Suprapubic skin (tissue), 4 donors: ENCODE results near the gene FRYL. TPM values are rescaled to one million over a fixed set of nuclear protein-coding genes. Genes with fewer than 3 reads are reported as not detected.

Experiments used
- DNase-seq, 2 donors: peaks; one replicate each; pipeline ENCODE4 v3.0.0-alpha.2; 2019; ENCODE audit warnings: low spot score in 2 of 2
- H3K27ac ChIP-seq: fragments of 200-600 bp; sonication (generic); one replicate; pipeline ENCODE4 v1.5.1; 2019
- H3K27me3 ChIP-seq: fragments of 200-600 bp; sonication (generic); one replicate; pipeline ENCODE4 v1.5.1; 2019
- H3K36me3 ChIP-seq: fragments of 200-600 bp; sonication (generic); one replicate; pipeline ENCODE4 v1.5.1; 2019
- H3K4me1 ChIP-seq: fragments of 200-600 bp; sonication (generic); one replicate; pipeline ENCODE4 v1.5.1; 2019
- H3K4me3 ChIP-seq: fragments of 200-600 bp; sonication (generic); one replicate; pipeline ENCODE4 v1.5.1; 2019; ENCODE audit warnings: mild to moderate bottlenecking
- H3K9me3 ChIP-seq: fragments of 200-600 bp; sonication (generic); one replicate; pipeline ENCODE4 v1.5.1; 2019
- CTCF ChIP-seq, 2 donors: fragments of 200-600 bp in 1 of 2; fragments of 450-650 bp in 1 of 2; sonication (generic) in 1 of 2; IDR thresholded peaks; one replicate each; pipeline ENCODE4 v1.5.1; 2016 to 2019; ENCODE audit warnings: antibody characterized with exemption in 2 of 2, mild to moderate bottlenecking in 1 of 2, moderate library complexity in 1 of 2
- EP300 ChIP-seq: sonication (generic); formaldehyde crosslinking; IDR thresholded peaks from one replicate; pipeline ENCODE4 v1.6.1; 2017; ENCODE audit warnings: antibody characterized with exemption
- POLR2A ChIP-seq, 2 donors: fragments of 450-650 bp; IDR thresholded peaks; one replicate each; pipeline ENCODE4 v1.6.1; 2017; ENCODE audit warnings: antibody characterized with exemption in 2 of 2, mild to moderate bottlenecking in 2 of 2, moderate library complexity in 2 of 2
- POLR2AphosphoS5 ChIP-seq, 3 donors: sonication (generic); formaldehyde crosslinking; IDR thresholded peaks; one replicate each; pipeline ENCODE4 v1.6.1; 2017; ENCODE audit warnings: antibody characterized with exemption in 3 of 3
- WGBS: methylation state at CpG from one replicate; pipeline ENCODE4 v1.1.5; 2018; 5-methylcytosine and 5-hydroxymethylcytosine counted together
- total RNA-seq, 4 donors: library from RNA; depleted of rRNA; stranded (reverse); fragments of >200 nt; gene quantifications; one replicate each; pipeline ENCODE4 v1.1.0, GENCODE V29; 2016

Gene FRYL
- total RNA-seq, 4 donors from 2014 or later = 48.4 to 168 (median 73.5) TPM

GRCh38 chr4:48594180-48594579, 185.9 kb downstream of the FRYL start:
- WGBS = 28% methylated on average over 1 of the region's 1 CpG
- Histone ChIP-seq H3K4me3 (no peak overlapping the region), H3K27ac (no peak overlapping the region), H3K36me3 (peaks cover 18% of the 10 kb centered on the region), H3K27me3 (no peaks in the 10 kb centered on the region), H3K9me3 (no peaks in the 10 kb centered on the region), H3K4me1 (no peaks in the 10 kb centered on the region)
- no peak for TF ChIP-seq POLR2A (IDR thresholded peaks at IDR 0.05)
- TF ChIP-seq EP300 = no peak
- TF ChIP-seq CTCF (IDR thresholded peaks at IDR 0.05) = no peak
- no peak for TF ChIP-seq POLR2AphosphoS5 (IDR thresholded peaks at IDR 0.05)
- no peak for DNase-seq

GRCh38 chr4:48591372-48591771, 188.7 kb downstream of the FRYL start:
- TF ChIP-seq POLR2A (IDR thresholded peaks at IDR 0.05) = no peak
- no peak for TF ChIP-seq EP300
- no peak for TF ChIP-seq CTCF (IDR thresholded peaks at IDR 0.05)
- TF ChIP-seq POLR2AphosphoS5 (IDR thresholded peaks at IDR 0.05) = no peak
- H3K27ac ChIP-seq = no peak overlapping the region
- no peak for DNase-seq
- no peaks in the 10 kb centered on the region for H3K4me1 ChIP-seq
- H3K4me3 ChIP-seq = no peak overlapping the region
- WGBS = 73% methylated on average over 1 of the region's 1 CpG
- H3K27me3 ChIP-seq = no peaks in the 10 kb centered on the region
- no peaks in the 10 kb centered on the region for H3K9me3 ChIP-seq
- peaks cover 31% of the 10 kb centered on the region for H3K36me3 ChIP-seq

- H3K27ac ChIP-seq = no peak overlapping the region
- TF ChIP-seq CTCF (IDR thresholded peaks at IDR 0.05) (no peak), POLR2AphosphoS5 (IDR thresholded peaks at IDR 0.05) (no peak)
- H3K4me3 ChIP-seq = no peak overlapping the region
- peaks cover 34% of the 10 kb centered on the region for H3K36me3 ChIP-seq
- 90% methylated on average over 2 of the region's 2 CpGs for WGBS
- H3K9me3 ChIP-seq = no peaks in the 10 kb centered on the region
- H3K4me1 ChIP-seq = no peaks in the 10 kb centered on the region
- no peaks in the 10 kb centered on the region for H3K27me3 ChIP-seq
- DNase-seq = no peak
These were observed 189.2 kb downstream of the FRYL start for GRCh38 chr4:48590884-48591283.

- Histone ChIP-seq H3K27ac (no peak overlapping the region), H3K4me3 (no peak overlapping the region), H3K27me3 (no peaks in the 10 kb centered on the region), H3K36me3 (peaks cover 45% of the 10 kb centered on the region), H3K4me1 (no peaks in the 10 kb centered on the region), H3K9me3 (no peaks in the 10 kb centered on the region)
- 83% methylated on average over 1 of the region's 1 CpG for WGBS
- TF ChIP-seq POLR2AphosphoS5 (IDR thresholded peaks at IDR 0.05) (no peak), POLR2A (IDR thresholded peaks at IDR 0.05) (no peak), CTCF (IDR thresholded peaks at IDR 0.05) (no peak), EP300 (no peak)
- no peak for DNase-seq
These were observed 191.0 kb downstream of the FRYL start for GRCh38 chr4:48589098-48589445.

GRCh38 chr4:48588230-48589097, 191.6 kb downstream of the FRYL start:
- TF ChIP-seq POLR2A (IDR thresholded peaks at IDR 0.05) (no peak), POLR2AphosphoS5 (IDR thresholded peaks at IDR 0.05) (no peak), CTCF (IDR thresholded peaks at IDR 0.05) (no peak), EP300 (no peak)
- Histone ChIP-seq H3K4me3 (no peak overlapping the region), H3K27ac (no peak overlapping the region), H3K4me1 (no peaks in the 10 kb centered on the region), H3K36me3 (peaks cover 50% of the 10 kb centered on the region), H3K27me3 (no peaks in the 10 kb centered on the region), H3K9me3 (no peaks in the 10 kb centered on the region)
- no peak for DNase-seq
- 84% methylated on average over 3 of the region's 3 CpGs for WGBS
